Measurements from ENCODE around the gene ATXN2. TPM values are rescaled to one million over a fixed set of nuclear protein-coding genes. Genes with fewer than 3 reads are reported as not detected.

Gene ATXN2
- total and polyA plus RNA-seq, 9 of the 15 experiments (the other 6 are each of a cell fraction or from before 2014, with no cell fraction given), result 16.8 to 67.8 (median 29.3) TPM

DNA sequence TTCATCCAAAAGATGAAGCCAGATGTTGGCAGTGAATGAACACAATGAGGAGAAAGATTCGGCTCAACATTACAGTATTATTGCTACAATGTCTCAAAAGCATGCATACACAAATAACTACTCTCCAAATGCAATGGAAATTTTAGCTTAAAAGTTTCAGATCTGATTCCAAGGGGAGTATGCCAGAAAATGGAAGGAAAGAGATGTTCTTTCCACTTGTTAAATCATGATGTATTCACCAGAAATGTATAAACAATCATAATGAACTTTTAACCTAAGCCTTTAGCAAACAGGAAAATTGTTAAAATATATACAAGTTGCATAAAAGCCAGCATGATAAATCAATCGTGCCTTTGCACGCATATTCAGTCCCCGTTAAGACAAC lies 131.3 kb downstream of the ATXN2 start:
- in situ Hi-C loops (cut with MboI) (no loop called here), intact Hi-C loops (cut with micrococcal nuclease) (no loop called here)
- POLR2A ChIA-PET, result no interaction called here
- Histone ChIP-seq H3K27me3 (ENCODE audit: control insufficient read depth in 2 of 2, insufficient read depth in 2 of 2, low read length in 2 of 2) (no peaks in the 10 kb centered on the region), H3K4me3 (no peak overlapping the region), H3K9me3 (replicated peaks; ENCODE audit: control insufficient read depth, insufficient read depth, low read depth, low read length) (no peaks in the 10 kb centered on the region), H3K36me3 (ENCODE audit: control insufficient read depth, insufficient read depth, low read length) (peaks cover 80% of the 10 kb centered on the region), H3K9ac (ENCODE audit: insufficient read depth in 1 of 2, low read depth in 2 of 2, low read length in 2 of 2) (no peak overlapping the region), H3K4me2 (ENCODE audit: insufficient read depth, low read length) (no peak overlapping the region), H3K79me2 (ENCODE audit: control insufficient read depth, insufficient read depth, low read length) (no peaks in the 10 kb centered on the region; the same call in 2 of the 3 replicates), H2AFZ (ENCODE audit: low read depth, low read length) (no peak overlapping the region), H3K4me1 (replicated peaks in 1 of 2; ENCODE audit: control insufficient read depth in 2 of 2, insufficient read depth in 2 of 2, low read length in 2 of 2) (peaks cover 0 to 4% of the 10 kb centered on the region in 2 experiments; a peak in 1 of 5 replicates), H3K27ac (ENCODE audit: extremely low read depth, low read depth, low read length) (0 out of 3 replicates have a peak overlapping the region, but pooled peaks have one; percentile 5), H4K20me1 (replicated peaks; ENCODE audit: control insufficient read depth, insufficient read depth, low read length) (no peaks in the 10 kb centered on the region), H3K9me1 (ENCODE audit: control insufficient read depth, insufficient read depth, low read length) (no peaks in the 10 kb centered on the region)
- no peak for DNase-seq (ENCODE audit: extremely low read depth in 1 of 4, low spot score in 3 of 4)
- no peak for ATAC-seq
- 86% methylated on average over 4 of the region's 4 CpGs for WGBS (ENCODE audit: insufficient coverage, low coverage, missing lambda C conversion rate)
- BruUV-seq (replicated peaks), result no TSS peak
- CTCF ChIA-PET (ENCODE audit: low intra/inter-chr PET ratio), result no interaction called here
- no peak for FAIRE-seq
- no peak for TF ChIP-seq SMAD3 (CRISPR knock-in tag; conservative IDR thresholded peaks at IDR 0.05)
- no peak for TF ChIP-seq TAL1 (IDR thresholded peaks at IDR 0.05)
- TF ChIP-seq ZNF384 (IDR thresholded peaks at IDR 0.05; ENCODE audit: low read depth, low read length), result no peak
- no peak for TF ChIP-seq GMEB1 (CRISPR knock-in tag; IDR thresholded peaks at IDR 0.05)
- no peak for TF ChIP-seq PRPF4 (IDR thresholded peaks at IDR 0.05; ENCODE audit: insufficient read depth, low read depth, low read length, poor library complexity, severe bottlenecking)
- TF ChIP-seq HES1 (IDR thresholded peaks at IDR 0.05; ENCODE audit: low read depth), result no peak
- TF ChIP-seq, protein P1, sequence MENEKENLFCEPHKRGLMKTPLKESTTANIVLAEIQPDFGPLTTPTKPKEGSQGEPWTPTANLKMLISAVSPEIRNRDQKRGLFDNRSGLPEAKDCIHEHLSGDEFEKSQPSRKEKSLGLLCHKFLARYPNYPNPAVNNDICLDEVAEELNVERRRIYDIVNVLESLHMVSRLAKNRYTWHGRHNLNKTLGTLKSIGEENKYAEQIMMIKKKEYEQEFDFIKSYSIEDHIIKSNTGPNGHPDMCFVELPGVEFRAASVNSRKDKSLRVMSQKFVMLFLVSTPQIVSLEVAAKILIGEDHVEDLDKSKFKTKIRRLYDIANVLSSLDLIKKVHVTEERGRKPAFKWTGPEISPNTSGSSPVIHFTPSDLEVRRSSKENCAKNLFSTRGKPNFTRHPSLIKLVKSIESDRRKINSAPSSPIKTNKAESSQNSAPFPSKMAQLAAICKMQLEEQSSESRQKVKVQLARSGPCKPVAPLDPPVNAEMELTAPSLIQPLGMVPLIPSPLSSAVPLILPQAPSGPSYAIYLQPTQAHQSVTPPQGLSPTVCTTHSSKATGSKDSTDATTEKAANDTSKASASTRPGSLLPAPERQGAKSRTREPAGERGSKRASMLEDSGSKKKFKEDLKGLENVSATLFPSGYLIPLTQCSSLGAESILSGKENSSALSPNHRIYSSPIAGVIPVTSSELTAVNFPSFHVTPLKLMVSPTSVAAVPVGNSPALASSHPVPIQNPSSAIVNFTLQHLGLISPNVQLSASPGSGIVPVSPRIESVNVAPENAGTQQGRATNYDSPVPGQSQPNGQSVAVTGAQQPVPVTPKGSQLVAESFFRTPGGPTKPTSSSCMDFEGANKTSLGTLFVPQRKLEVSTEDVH (IDR thresholded peaks at IDR 0.05; ENCODE audit: low read depth, partially characterized antibody), result no peak
- TF ChIP-seq SETDB1 (IDR thresholded peaks at IDR 0.05; ENCODE audit: low read length), result no peak
- TF ChIP-seq SAFB (IDR thresholded peaks at IDR 0.05; ENCODE audit: borderline replicate concordance, low read depth, low read length), result no peak
- no peak for TF ChIP-seq MEF2A (IDR thresholded peaks at IDR 0.05; ENCODE audit: control insufficient read depth, low read depth, low read length)
- TF ChIP-seq SUPT5H (IDR thresholded peaks at IDR 0.05), result no peak
- no peak for TF ChIP-seq KAT2B (IDR thresholded peaks at IDR 0.05; ENCODE audit: low read depth, low read length)
- TF ChIP-seq, protein P2, sequence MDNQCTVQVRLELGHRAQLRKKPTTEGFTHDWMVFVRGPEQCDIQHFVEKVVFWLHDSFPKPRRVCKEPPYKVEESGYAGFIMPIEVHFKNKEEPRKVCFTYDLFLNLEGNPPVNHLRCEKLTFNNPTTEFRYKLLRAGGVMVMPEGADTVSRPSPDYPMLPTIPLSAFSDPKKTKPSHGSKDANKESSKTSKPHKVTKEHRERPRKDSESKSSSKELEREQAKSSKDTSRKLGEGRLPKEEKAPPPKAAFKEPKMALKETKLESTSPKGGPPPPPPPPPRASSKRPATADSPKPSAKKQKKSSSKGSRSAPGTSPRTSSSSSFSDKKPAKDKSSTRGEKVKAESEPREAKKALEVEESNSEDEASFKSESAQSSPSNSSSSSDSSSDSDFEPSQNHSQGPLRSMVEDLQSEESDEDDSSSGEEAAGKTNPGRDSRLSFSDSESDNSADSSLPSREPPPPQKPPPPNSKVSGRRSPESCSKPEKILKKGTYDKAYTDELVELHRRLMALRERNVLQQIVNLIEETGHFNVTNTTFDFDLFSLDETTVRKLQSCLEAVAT (IDR thresholded peaks at IDR 0.05), result no peak
- TF ChIP-seq RBFOX2 (IDR thresholded peaks at IDR 0.05; ENCODE audit: low read depth, low read length), result no peak
- TF ChIP-seq KLF16 (IDR thresholded peaks at IDR 0.05), result no peak
- TF ChIP-seq EP300 (IDR thresholded peaks at IDR 0.05; ENCODE audit: low read length), result no peak
- TF ChIP-seq ETS1 (conservative IDR thresholded peaks at IDR 0.05; ENCODE audit: control insufficient read depth, low read depth, low read length), result no peak

Measured in K562 (cell line).